Uterus (tissue), 4 donors: ENCODE measurements around the gene QPCT. TPM values are rescaled to one million over a fixed set of nuclear protein-coding genes. Genes with fewer than 3 reads are reported as not detected.

Source experiments
- DNase-seq, 2 donors: peaks; one replicate each; pipeline ENCODE4 v3.0.0-alpha.2; 2019 to 2020
- H3K27ac ChIP-seq, 2 donors: fragments of 200-600 bp; sonication (generic); 1 replicate in 1 of 2; 2 replicates in 1 of 2; pipeline ENCODE4 v1.5.1; 2016 to 2018
- H3K27me3 ChIP-seq, 2 donors: fragments of 200-600 bp; sonication (generic); one replicate each; pipeline ENCODE4 v1.5.1; 2018 to 2019; ENCODE audit warnings: control low read depth in 1 of 2
- H3K36me3 ChIP-seq, 2 donors: fragments of 200-600 bp; sonication (generic); one replicate each; pipeline ENCODE4 v1.5.1; 2019; ENCODE audit warnings: control low read depth in 1 of 2
- H3K4me1 ChIP-seq, 2 donors: fragments of 200-600 bp; sonication (generic); one replicate each; pipeline ENCODE4 v1.5.1; 2018 to 2019; ENCODE audit warnings: control low read depth in 1 of 2
- H3K4me3 ChIP-seq, 2 donors: fragments of 200-600 bp; sonication (generic); 1 replicate in 1 of 2; 2 replicates in 1 of 2; pipeline ENCODE4 v1.5.1; 2018 to 2019; ENCODE audit warnings: mild to moderate bottlenecking in 1 of 2
- H3K9me3 ChIP-seq, 2 donors: fragments of 200-600 bp; sonication (generic); one replicate each; pipeline ENCODE4 v1.5.1; 2019; ENCODE audit warnings: control low read depth in 1 of 2
- POLR2A ChIP-seq, 2 donors: fragments of 450-650 bp; IDR thresholded peaks; one replicate each; pipeline ENCODE4 v1.6.1; 2016; ENCODE audit warnings: antibody characterized with exemption in 2 of 2, mild to moderate bottlenecking in 1 of 2, moderate library complexity in 1 of 2
- intact Hi-C: fragments of 100-400 bp; cut with DNase I; formaldehyde crosslinking; loops from one replicate; pipeline ENCODE4 v1.15.1; 2023; ENCODE audit warnings: low total_unique reads
- total RNA-seq, 4 donors: library from RNA; depleted of rRNA in 3 of 4; stranded (reverse); fragments of >200 nt in 3 of 4; gene quantifications; one replicate each; pipeline versions ENCODE4 v1.1.0 to v1.2.4, GENCODE V29; 2014 to 2023
- TF ChIP-seq, protein P1 (sequence below), 4 experiments: fragments of 200-600 bp in 2 of 4; fragments of 450-650 bp in 2 of 4; sonication (generic) in 2 of 4; IDR thresholded peaks; one replicate each; pipeline ENCODE4 v1.5.1; 2016 to 2019; ENCODE audit warnings: antibody characterized with exemption in 4 of 4, mild to moderate bottlenecking in 2 of 4, moderate library complexity in 1 of 4
- donor health status: DM: yes; HTN: yes; CAD: no.

The QPCT gene
- total RNA-seq, 4 donors from 2014 or later: 4.4 to 46.9 (median 8.7) TPM

DNA sequence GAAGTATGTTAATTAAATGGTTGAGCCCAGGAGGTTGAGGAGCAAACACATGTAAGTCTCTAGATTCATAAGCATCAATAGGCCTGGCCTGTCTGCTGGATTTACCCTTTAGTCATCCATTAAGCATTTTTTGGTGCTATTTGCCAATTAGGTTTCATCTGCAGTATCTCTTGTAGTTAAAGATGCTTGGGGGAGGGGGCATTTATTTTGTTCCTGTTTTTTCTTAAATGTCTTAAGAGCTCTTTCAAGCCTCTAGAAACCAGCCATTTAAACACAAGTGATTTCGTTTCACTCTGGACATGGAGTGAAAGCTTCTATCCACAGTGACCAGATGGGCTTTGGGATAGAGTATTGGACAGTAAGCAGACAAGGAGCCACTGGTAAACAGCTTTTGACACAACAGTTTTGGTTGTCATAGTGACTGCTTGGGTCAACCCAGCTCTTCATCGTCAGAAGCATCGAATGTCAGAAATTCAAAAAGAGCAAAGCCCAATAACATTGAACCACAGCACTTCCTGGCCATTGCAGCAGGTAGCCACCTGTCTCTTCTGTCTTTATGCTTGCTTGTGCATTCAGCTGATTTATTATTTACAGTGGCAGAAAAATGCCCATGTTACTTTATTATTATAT, 4.9 kb downstream of the QPCT start:
- Histone ChIP-seq H3K36me3 (no peaks in the 10 kb centered on the region), H3K9me3 (no peaks in the 10 kb centered on the region), H3K4me1 (no peaks in the 10 kb centered on the region), H3K4me3 (no peak overlapping the region), H3K27ac (no peak overlapping the region), H3K27me3 (no peaks in the 10 kb centered on the region)
- intact Hi-C loops: no loop called here
- TF ChIP-seq, protein P1, sequence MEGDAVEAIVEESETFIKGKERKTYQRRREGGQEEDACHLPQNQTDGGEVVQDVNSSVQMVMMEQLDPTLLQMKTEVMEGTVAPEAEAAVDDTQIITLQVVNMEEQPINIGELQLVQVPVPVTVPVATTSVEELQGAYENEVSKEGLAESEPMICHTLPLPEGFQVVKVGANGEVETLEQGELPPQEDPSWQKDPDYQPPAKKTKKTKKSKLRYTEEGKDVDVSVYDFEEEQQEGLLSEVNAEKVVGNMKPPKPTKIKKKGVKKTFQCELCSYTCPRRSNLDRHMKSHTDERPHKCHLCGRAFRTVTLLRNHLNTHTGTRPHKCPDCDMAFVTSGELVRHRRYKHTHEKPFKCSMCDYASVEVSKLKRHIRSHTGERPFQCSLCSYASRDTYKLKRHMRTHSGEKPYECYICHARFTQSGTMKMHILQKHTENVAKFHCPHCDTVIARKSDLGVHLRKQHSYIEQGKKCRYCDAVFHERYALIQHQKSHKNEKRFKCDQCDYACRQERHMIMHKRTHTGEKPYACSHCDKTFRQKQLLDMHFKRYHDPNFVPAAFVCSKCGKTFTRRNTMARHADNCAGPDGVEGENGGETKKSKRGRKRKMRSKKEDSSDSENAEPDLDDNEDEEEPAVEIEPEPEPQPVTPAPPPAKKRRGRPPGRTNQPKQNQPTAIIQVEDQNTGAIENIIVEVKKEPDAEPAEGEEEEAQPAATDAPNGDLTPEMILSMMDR (IDR thresholded peaks at IDR 0.05): no peak
- TF ChIP-seq POLR2A (IDR thresholded peaks at IDR 0.05): no peak
- DNase-seq: no peak

DNA sequence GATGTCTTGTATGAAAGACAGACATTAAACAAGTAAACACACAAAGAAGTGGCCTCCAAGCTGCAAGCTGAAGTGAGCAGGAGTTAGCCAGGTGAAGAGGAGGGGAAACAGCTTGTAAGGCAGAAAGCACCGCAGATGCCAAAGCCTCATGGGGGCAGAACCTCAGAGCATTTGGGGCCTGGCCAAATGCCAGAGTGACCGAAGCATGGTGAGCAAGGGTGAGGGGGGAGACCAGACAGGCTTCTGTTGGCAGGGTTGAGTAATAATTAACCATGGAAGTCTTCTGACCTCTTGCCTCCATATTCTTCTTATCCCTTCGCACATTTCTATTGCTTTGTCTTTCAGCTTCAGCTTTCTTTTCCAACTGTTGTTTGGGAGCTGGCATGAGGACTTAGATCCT, 5.6 kb downstream of the QPCT start:
- Histone ChIP-seq H3K9me3 (no peaks in the 10 kb centered on the region), H3K4me3 (no peak overlapping the region), H3K4me1 (no peaks in the 10 kb centered on the region), H3K27me3 (no peaks in the 10 kb centered on the region), H3K36me3 (no peaks in the 10 kb centered on the region), H3K27ac (no peak overlapping the region)
- intact Hi-C loops: no loop called here
- no peak for TF ChIP-seq POLR2A (IDR thresholded peaks at IDR 0.05)
- TF ChIP-seq, protein P1 (IDR thresholded peaks at IDR 0.05): no peak
- no peak for DNase-seq

DNA sequence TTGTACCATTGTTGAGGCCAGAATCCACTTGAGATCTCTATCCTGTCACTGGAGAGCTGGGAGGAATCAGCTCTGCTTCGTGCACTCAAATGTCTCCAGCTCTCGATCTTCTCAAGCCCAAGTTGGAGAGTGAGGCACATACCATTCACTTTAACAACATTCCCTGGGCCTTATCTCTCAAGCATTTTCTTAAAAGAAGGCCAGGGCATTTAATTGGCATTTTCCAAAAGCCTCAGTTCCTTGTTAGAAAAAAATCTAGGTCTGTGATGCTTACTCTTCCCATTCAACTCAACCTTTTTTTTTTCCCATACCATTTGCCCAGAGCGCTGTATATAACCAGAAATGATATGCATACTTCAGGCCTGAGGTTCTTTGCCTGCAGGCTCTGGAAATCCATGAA, 10.1 kb downstream of the QPCT start:
- Histone ChIP-seq H3K27ac (no peak overlapping the region), H3K4me1 (no peaks in the 10 kb centered on the region), H3K36me3 (no peaks in the 10 kb centered on the region), H3K27me3 (no peaks in the 10 kb centered on the region), H3K9me3 (no peaks in the 10 kb centered on the region), H3K4me3 (no peak overlapping the region)
- TF ChIP-seq, protein P1 (IDR thresholded peaks at IDR 0.05): no peak
- TF ChIP-seq POLR2A (IDR thresholded peaks at IDR 0.05): no peak
- intact Hi-C loops: no loop called here
- DNase-seq: no peak

DNA sequence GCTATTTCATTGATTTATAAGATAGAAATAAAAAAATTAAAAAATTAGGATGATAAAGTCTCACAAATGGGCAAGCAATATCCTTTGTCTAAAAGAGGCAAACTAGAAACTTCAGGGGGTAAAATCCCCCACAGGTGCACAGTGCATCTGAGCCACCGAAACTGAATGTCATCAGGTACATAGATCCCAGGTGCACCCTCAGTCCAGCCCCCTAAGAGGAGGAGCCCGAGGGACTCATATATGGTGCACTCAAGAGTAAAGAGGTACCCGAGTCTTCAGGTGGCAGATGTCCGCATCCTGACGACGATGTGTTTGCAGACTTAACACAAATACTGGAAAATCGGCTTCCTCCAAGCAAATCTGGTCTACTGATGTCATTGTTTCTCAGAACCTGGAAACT, 11.3 kb downstream of the QPCT start:
- DNase-seq: no peak
- TF ChIP-seq, protein P1 (IDR thresholded peaks at IDR 0.05): no peak
- TF ChIP-seq POLR2A (IDR thresholded peaks at IDR 0.05): no peak

DNA sequence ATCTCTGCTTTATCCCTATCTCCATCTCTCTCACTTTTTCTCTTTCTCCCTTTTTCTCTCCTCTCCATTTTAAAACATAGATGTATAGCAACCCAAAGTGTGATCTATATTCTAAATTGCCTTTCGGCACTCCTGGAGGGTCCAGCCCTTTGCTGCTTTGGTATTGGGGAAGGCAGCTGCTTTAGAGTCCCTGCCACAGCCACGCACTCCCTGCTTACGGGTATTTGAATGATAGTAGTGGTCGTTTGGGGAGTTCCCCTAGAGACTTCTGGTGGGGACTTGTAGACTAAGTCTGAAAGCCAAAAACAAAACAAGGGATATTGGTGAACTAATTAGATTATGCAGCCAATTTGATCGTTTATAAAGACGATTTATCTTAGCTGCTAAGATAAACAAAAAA, 11.9 kb downstream of the QPCT start:
- no peaks in the 10 kb centered on the region for H3K27me3 ChIP-seq
- no peak overlapping the region for H3K4me3 ChIP-seq
- H3K9me3 ChIP-seq: no peaks in the 10 kb centered on the region
- H3K27ac ChIP-seq: no peak overlapping the region
- TF ChIP-seq, protein P1 (IDR thresholded peaks at IDR 0.05): no peak
- no peak for TF ChIP-seq POLR2A (IDR thresholded peaks at IDR 0.05)
- H3K4me1 ChIP-seq: no peaks in the 10 kb centered on the region
- DNase-seq: no peak
- H3K36me3 ChIP-seq: no peaks in the 10 kb centered on the region
- intact Hi-C loops: no loop called here

More for the DNA sequence above, 11.3 kb downstream of the QPCT start:
- no peaks in the 10 kb centered on the region for H3K9me3 ChIP-seq
- intact Hi-C loops: no loop called here
- H3K27ac ChIP-seq: no peak overlapping the region
- H3K27me3 ChIP-seq: no peaks in the 10 kb centered on the region
- H3K36me3 ChIP-seq: no peaks in the 10 kb centered on the region
- no peak overlapping the region for H3K4me3 ChIP-seq
- H3K4me1 ChIP-seq: no peaks in the 10 kb centered on the region
